Activated CD4-positive, alpha-beta T cell treated with anti-CD3 and anti-CD28 coated beads for 36 hours (primary cell): Measurements from ENCODE around the gene MKX. TPM values are rescaled to one million over a fixed set of nuclear protein-coding genes. Genes with fewer than 3 reads are reported as not detected.

Experiments used
- ATAC-seq: fragments of 200-7000 bp; cut with Tn5 transposase; one replicate; pipeline ENCODE4 v1.10.0; 2021; ENCODE audit warnings: mild to moderate bottlenecking, moderate library complexity
- CTCF ChIA-PET: fragments of 350-600 bp; sonication (Branson Sonifier 250); formaldehyde crosslinking; loops from one replicate; lab custom pipeline; 2021; ENCODE audit warnings: antibody characterized with exemption; lab: Charles Lee
- POLR2A ChIA-PET: fragments of 350-600 bp; sonication (Branson Sonifier 250); formaldehyde crosslinking; loops from one replicate; lab custom pipeline; 2021; ENCODE audit warnings: antibody characterized with exemption, inconsistent platforms; lab: Charles Lee
- DNase-seq: peaks from one replicate; pipeline ENCODE4 v3.0.0-alpha.2; 2020
- H3K27ac Mint-ChIP-seq: one replicate; pipeline ENCODE4 v1.8.0; 2021; ENCODE audit warnings: mixed read lengths
- H3K27me3 Mint-ChIP-seq: one replicate; pipeline ENCODE4 v1.8.0; 2021; ENCODE audit warnings: mixed read lengths
- H3K36me3 Mint-ChIP-seq: one replicate; pipeline ENCODE4 v1.8.0; 2021; ENCODE audit warnings: low read depth, mixed read lengths
- H3K4me1 Mint-ChIP-seq: one replicate; pipeline ENCODE4 v1.8.0; 2021; ENCODE audit warnings: mixed read lengths
- H3K4me3 Mint-ChIP-seq: one replicate; pipeline ENCODE4 v1.8.0; 2021; ENCODE audit warnings: mild to moderate bottlenecking, moderate library complexity, mixed read lengths
- H3K9me3 Mint-ChIP-seq: one replicate; pipeline ENCODE4 v1.8.0; 2021; ENCODE audit warnings: low read depth, mixed read lengths
- intact Hi-C, 2 experiments: fragments of 100-400 bp; cut with DNase I in 1 of 2; cut with micrococcal nuclease in 1 of 2; formaldehyde crosslinking; loops; one replicate each; pipeline versions ENCODE4 v1.14.2 to v1.15.1; 2022 to 2024; cut with DNase I, micrococcal nuclease
- total RNA-seq, 2 experiments: library from RNA; stranded (reverse); gene quantifications; one replicate each; pipeline ENCODE4 v1.2.3, GENCODE V29; 2021

MKX gene
- total RNA-seq, 2 experiments from 2014 or later = 0.49 to 0.53 TPM

DNA sequence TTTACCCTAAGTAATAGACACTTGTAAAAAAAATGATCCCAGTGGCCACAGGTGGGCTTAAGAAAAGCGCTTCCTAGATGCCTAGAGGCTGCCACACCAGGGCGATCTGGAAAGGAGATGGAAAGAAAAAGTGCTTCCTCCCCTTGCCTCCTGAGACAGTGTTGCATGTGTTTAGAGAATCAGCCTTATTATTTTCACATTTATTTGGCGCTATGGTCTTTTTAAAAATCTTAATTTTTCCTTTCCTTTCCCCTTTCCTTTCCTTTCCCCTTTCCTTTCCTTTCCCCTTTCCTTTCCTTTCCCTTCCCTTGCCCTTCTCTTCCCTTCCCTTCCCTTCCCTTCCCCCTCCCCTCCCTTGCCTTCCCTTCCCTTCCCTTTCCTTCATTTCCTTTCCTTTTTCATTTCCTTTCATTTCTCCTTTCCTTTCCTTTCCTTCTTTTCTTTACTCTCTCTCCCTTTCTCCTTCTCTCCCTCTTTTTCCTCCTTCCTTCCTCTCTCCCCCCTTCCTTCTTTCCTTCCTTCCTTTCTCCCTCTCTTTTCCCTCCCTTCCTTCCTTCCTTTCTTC lies 7.1 kb upstream of the MKX start:
- no peak for ATAC-seq
- no peak overlapping the region for H3K4me3 Mint-ChIP-seq
- no peak for DNase-seq
- intact Hi-C loops = no loop called here
- H3K27me3 Mint-ChIP-seq = peaks cover 38% of the 10 kb centered on the region
- H3K4me1 Mint-ChIP-seq = no peaks in the 10 kb centered on the region
- H3K9me3 Mint-ChIP-seq = no peaks in the 10 kb centered on the region
- ChIA-PET POLR2A (interaction anchor here (0.6 kb wide), 1 partner anchor 313 kb away, joined by 3 read pairs; no protein-coding TSS in a partner anchor), CTCF (no interaction called here)
- no peaks in the 10 kb centered on the region for H3K36me3 Mint-ChIP-seq
- H3K27ac Mint-ChIP-seq = no peak overlapping the region

- intact Hi-C loops = no loop called here
- Mint-ChIP-seq H3K9me3 (no peaks in the 10 kb centered on the region), H3K4me1 (peaks cover 25% of the 10 kb centered on the region), H3K4me3 (no peak overlapping the region), H3K27ac (no peak overlapping the region), H3K36me3 (peaks cover 1% of the 10 kb centered on the region), H3K27me3 (peaks cover 61% of the 10 kb centered on the region)
- DNase-seq (no peak), ATAC-seq (no peak)
- CTCF ChIA-PET = interaction anchor here (0.6 kb wide), 1 partner anchor 34 kb away, joined by 3 read pairs; no protein-coding TSS in a partner anchor
- POLR2A ChIA-PET = no interaction called here
Observed at GRCh38 chr10:27748601-27749000, 3.0 kb upstream of the MKX start.

- intact Hi-C loops = no loop called here
- peaks cover 57% of the 10 kb centered on the region for H3K27me3 Mint-ChIP-seq
- peaks cover 1% of the 10 kb centered on the region for H3K36me3 Mint-ChIP-seq
- ChIA-PET CTCF (interaction anchor here (1.0 to 1.3 kb wide), 5 partner anchors 9 to 646 kb away, joined by 3 to 5 read pairs (median 3); no protein-coding TSS in a partner anchor), POLR2A (no interaction called here)
- H3K27ac Mint-ChIP-seq = no peak overlapping the region
- ATAC-seq = no peak
- no peak overlapping the region for H3K4me3 Mint-ChIP-seq
- peaks cover 27% of the 10 kb centered on the region for H3K4me1 Mint-ChIP-seq
- H3K9me3 Mint-ChIP-seq = no peaks in the 10 kb centered on the region
- DNase-seq = peak; percentile 24
Observed at GRCh38 chr10:27747096-27747451, 1.5 kb upstream of the MKX start.

DNA sequence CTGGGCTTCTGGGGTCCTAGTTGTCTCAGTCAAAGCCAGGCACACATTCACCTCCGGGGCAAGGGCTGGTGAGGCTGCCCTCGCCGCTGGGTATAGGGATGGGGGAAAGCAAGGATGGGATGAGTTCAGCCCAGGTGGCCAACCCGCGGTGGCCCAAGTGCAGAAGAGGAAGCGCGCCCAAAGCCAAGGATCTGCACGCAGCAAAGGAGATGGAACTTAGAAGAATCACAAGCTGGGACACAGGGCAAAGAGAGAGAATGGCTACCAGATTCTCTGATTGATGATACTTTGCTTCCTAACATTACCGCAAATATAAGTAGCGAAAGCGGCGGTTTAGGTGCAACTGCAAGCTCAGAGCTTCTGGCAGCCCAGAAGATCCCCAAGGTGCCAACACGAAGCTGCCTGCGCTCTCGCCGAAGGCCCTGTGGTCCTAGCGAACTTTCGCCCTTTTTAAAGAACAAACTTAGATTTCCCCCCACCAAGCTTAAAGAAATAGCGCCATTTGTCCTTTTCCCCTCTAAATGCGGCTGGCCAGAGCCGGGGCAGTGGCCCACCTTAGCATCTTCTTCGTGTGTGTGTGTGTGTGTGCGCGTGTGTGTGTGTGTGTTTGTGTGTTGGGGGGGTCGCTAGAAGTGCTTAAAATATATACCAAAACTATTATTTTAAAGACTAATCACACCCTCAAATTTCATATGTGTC lies 927 bp upstream of the MKX start:
- ChIA-PET CTCF (interaction anchor here (0.7 to 1.3 kb wide), 9 partner anchors 9 to 667 kb away, joined by 3 to 6 read pairs (median 4); no protein-coding TSS in a partner anchor), POLR2A (no interaction called here)
- H3K4me3 Mint-ChIP-seq = peak overlapping the region; percentile 19
- peaks cover 54% of the 10 kb centered on the region for H3K27me3 Mint-ChIP-seq
- H3K36me3 Mint-ChIP-seq = peaks cover 1% of the 10 kb centered on the region
- DNase-seq (peak; percentile 57), ATAC-seq (no peak)
- intact Hi-C loops = no loop called here
- H3K27ac Mint-ChIP-seq = no peak overlapping the region
- no peaks in the 10 kb centered on the region for H3K9me3 Mint-ChIP-seq
- peaks cover 31% of the 10 kb centered on the region for H3K4me1 Mint-ChIP-seq

GRCh38 chr10:27744802-27745731 lies 552 bp downstream of the MKX start:
- Mint-ChIP-seq H3K4me1 (peaks cover 33% of the 10 kb centered on the region), H3K27ac (no peak overlapping the region), H3K27me3 (peaks cover 59% of the 10 kb centered on the region), H3K36me3 (peaks cover 1% of the 10 kb centered on the region), H3K9me3 (no peaks in the 10 kb centered on the region), H3K4me3 (peak overlapping the region; percentile 65)
- CTCF ChIA-PET = interaction anchor here (0.8 to 2.0 kb wide), 3 partner anchors 497 to 623 kb away, joined by 3 to 6 read pairs (median 4); no protein-coding TSS in a partner anchor
- ATAC-seq = no peak
- peak; percentile 49 for DNase-seq
- intact Hi-C loops = loop anchor here (5.0 kb wide), 5 partner anchors 243 to 1303 kb away; partner anchors contain the start of genes ODAD2 (in 1 of the 2) and RAB18 (in 1 of the 2)
- POLR2A ChIA-PET = no interaction called here

GRCh38 chr10:27743877-27744801 lies 1.5 kb downstream of the MKX start:
- H3K4me1 Mint-ChIP-seq = peaks cover 33% of the 10 kb centered on the region
- intact Hi-C loops = loop anchor here (2.0 to 5.0 kb wide), 8 partner anchors 242 to 1302 kb away; partner anchors contain the start of genes ODAD2 (in 1 of the 2), RAB18 (in 1 of the 2) and WAC (in 1 of the 2)
- DNase-seq = peak; percentile 49
- no peak for ATAC-seq
- peak overlapping the region; percentile 65 for H3K4me3 Mint-ChIP-seq
- peak overlapping the region; percentile 43 for H3K27ac Mint-ChIP-seq
- CTCF ChIA-PET = interaction anchor here (1.1 to 2.0 kb wide), 4 partner anchors 239 to 624 kb away, joined by 3 to 10 read pairs (median 5); partner anchors contain the start of gene RAB18
- H3K36me3 Mint-ChIP-seq = peaks cover 1% of the 10 kb centered on the region
- H3K9me3 Mint-ChIP-seq = no peaks in the 10 kb centered on the region
- H3K27me3 Mint-ChIP-seq = peaks cover 52% of the 10 kb centered on the region
- POLR2A ChIA-PET = interaction anchor here (0.5 to 0.6 kb wide), 2 partner anchors 240 to 734 kb away, joined by 3 to 6 read pairs; no protein-coding TSS in a partner anchor

DNA sequence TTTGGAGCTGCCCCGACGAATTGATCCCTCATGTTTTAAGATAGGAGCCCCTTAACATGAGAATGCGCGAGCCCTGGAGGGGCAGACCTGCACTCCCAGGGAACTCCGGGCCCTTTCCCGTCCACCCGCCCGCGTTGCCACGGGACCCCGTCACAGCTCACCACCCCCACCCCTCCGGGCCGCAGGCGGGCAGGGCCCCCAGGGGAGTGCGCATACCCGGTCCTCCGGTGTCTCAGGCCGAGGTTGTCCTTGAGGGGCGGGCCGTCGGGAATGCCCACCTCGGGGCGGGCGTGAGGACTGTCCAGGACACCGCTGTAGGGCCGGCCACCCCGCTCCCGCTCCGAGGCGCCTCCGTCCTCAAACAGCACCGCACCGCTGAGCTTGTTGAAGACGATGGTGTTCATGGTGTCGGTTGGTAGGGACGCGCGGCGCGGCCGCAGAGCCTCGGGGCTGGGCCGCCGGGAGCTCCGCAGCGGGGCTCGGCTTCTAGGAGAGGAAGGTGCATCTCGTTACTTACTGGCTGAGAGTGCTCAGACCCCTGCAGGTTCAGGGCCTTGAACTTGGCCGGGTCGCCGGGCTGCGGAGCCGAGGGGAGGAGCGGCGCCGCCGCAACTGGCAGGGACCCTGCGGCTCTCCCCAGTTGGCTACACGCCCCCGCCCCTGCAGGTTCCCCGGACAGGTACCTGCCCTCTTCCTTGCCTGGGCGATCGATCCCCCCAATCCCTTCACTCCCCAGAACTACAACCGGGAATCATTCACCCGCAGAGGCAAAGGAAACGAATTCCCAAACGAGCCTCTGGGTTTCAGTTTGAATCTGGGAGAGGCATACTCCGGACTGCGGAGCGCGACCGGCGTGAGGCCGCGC lies 2.4 kb downstream of the MKX start:
- Mint-ChIP-seq H3K27me3 (peaks cover 53% of the 10 kb centered on the region), H3K36me3 (peaks cover 1% of the 10 kb centered on the region), H3K4me1 (peaks cover 33% of the 10 kb centered on the region), H3K4me3 (peak overlapping the region; percentile 65), H3K27ac (peak overlapping the region; percentile 47), H3K9me3 (no peaks in the 10 kb centered on the region)
- peak; percentile 64 for DNase-seq
- ChIA-PET CTCF (interaction anchor here (0.8 to 2.0 kb wide), 9 partner anchors 8 to 638 kb away, joined by 3 to 11 read pairs (median 4); partner anchors contain the start of gene RAB18), POLR2A (no interaction called here)
- intact Hi-C loops = loop anchor here (2.0 to 5.0 kb wide), 8 partner anchors 241 to 1301 kb away; partner anchors contain the start of genes ODAD2 (in 1 of the 2), RAB18 (in 1 of the 2) and WAC (in 1 of the 2)
- ATAC-seq = no peak

GRCh38 chr10:27742195-27743011 lies 3.2 kb downstream of the MKX start:
- ChIA-PET CTCF (interaction anchor here (0.7 to 2.0 kb wide), 15 partner anchors 8 to 639 kb away, joined by 3 to 11 read pairs (median 4); partner anchors contain the start of gene RAB18), POLR2A (no interaction called here)
- intact Hi-C loops = loop anchor here (1.0 to 5.0 kb wide), 17 partner anchors 238 to 1300 kb away; partner anchors contain the start of genes RAB18 (in 2 of the 2), BAMBI (in 1 of the 2), ODAD2 (in 1 of the 2) and WAC (in 1 of the 2)
- no peaks in the 10 kb centered on the region for H3K9me3 Mint-ChIP-seq
- H3K4me3 Mint-ChIP-seq = peak overlapping the region; percentile 65
- peak overlapping the region; percentile 47 for H3K27ac Mint-ChIP-seq
- peaks cover 1% of the 10 kb centered on the region for H3K36me3 Mint-ChIP-seq
- peaks cover 33% of the 10 kb centered on the region for H3K4me1 Mint-ChIP-seq
- ATAC-seq (peak; percentile 91), DNase-seq (peak; percentile 92)
- peaks cover 56% of the 10 kb centered on the region for H3K27me3 Mint-ChIP-seq
